ENCODE measurements around the gene UBE2F. TPM values are rescaled to one million over a fixed set of nuclear protein-coding genes. Genes with fewer than 3 reads are reported as not detected.

Gene UBE2F
- total and polyA plus RNA-seq, 9 of the 15 experiments (the other 6 are each of a cell fraction or from before 2014, with no cell fraction given), result 18.1 to 88.1 (median 53.0) TPM

DNA sequence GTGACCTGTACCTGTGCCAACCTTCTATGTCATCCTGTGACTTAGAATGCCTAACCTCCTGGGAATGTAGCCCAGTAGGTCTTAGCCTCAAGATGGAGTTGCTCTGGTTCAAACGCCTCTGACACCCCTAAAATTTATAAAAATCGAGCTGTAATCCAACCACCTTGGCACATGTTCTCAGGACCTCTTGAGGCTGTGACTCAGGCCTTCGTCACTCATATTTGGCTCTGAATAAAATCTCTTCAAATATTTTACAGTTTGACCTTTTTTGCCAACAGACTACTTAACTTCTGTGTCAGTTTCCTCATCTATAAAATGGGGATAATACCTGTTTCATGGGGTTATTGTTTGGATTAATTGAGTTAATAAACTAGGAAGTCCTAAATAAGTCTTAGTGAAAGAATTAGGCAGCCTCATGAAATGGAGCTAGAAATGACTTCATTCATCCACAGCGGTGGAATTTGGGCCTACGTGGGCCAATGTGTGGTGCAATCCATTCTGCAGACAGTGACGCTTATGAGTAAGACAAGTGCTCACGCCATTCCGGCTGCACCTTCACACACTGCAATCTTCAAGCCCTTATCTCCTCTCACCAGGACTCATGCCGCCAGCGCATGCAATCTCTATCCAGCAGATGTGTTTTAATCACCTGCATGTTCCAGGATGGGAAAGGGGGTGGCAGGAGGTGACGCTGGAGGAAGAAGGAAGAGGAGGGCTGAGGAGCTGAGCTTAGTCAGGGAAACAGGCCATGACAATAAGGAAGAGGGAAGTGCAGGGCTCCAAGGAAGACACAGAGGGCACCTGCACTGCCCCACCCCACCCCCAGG lies 2.0 kb upstream of the UBE2F start (continued):
- TF ChIP-seq, protein P1, sequence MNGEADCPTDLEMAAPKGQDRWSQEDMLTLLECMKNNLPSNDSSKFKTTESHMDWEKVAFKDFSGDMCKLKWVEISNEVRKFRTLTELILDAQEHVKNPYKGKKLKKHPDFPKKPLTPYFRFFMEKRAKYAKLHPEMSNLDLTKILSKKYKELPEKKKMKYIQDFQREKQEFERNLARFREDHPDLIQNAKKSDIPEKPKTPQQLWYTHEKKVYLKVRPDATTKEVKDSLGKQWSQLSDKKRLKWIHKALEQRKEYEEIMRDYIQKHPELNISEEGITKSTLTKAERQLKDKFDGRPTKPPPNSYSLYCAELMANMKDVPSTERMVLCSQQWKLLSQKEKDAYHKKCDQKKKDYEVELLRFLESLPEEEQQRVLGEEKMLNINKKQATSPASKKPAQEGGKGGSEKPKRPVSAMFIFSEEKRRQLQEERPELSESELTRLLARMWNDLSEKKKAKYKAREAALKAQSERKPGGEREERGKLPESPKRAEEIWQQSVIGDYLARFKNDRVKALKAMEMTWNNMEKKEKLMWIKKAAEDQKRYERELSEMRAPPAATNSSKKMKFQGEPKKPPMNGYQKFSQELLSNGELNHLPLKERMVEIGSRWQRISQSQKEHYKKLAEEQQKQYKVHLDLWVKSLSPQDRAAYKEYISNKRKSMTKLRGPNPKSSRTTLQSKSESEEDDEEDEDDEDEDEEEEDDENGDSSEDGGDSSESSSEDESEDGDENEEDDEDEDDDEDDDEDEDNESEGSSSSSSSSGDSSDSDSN (IDR thresholded peaks at IDR 0.05; ENCODE audit: borderline replicate concordance in 1 of 2, low read depth in 2 of 2, low read length in 2 of 2), result no peak
- no peak for TF ChIP-seq NR2C2 (CRISPR knock-in tag; IDR thresholded peaks at IDR 0.05)
- peak; percentile 82 for TF ChIP-seq NR2C2 (tag; IDR thresholded peaks at IDR 0.05)
- TF ChIP-seq, protein P2, sequence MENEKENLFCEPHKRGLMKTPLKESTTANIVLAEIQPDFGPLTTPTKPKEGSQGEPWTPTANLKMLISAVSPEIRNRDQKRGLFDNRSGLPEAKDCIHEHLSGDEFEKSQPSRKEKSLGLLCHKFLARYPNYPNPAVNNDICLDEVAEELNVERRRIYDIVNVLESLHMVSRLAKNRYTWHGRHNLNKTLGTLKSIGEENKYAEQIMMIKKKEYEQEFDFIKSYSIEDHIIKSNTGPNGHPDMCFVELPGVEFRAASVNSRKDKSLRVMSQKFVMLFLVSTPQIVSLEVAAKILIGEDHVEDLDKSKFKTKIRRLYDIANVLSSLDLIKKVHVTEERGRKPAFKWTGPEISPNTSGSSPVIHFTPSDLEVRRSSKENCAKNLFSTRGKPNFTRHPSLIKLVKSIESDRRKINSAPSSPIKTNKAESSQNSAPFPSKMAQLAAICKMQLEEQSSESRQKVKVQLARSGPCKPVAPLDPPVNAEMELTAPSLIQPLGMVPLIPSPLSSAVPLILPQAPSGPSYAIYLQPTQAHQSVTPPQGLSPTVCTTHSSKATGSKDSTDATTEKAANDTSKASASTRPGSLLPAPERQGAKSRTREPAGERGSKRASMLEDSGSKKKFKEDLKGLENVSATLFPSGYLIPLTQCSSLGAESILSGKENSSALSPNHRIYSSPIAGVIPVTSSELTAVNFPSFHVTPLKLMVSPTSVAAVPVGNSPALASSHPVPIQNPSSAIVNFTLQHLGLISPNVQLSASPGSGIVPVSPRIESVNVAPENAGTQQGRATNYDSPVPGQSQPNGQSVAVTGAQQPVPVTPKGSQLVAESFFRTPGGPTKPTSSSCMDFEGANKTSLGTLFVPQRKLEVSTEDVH (IDR thresholded peaks at IDR 0.05; ENCODE audit: low read depth, partially characterized antibody), result no peak
- TF ChIP-seq EHMT2 (IDR thresholded peaks at IDR 0.05), result peak; percentile 69; the same call in 1 of the 2 replicates
- no peak for TF ChIP-seq ESRRB (CRISPR knock-in tag; IDR thresholded peaks at IDR 0.05; ENCODE audit: borderline replicate concordance)
- TF ChIP-seq, protein P3, sequence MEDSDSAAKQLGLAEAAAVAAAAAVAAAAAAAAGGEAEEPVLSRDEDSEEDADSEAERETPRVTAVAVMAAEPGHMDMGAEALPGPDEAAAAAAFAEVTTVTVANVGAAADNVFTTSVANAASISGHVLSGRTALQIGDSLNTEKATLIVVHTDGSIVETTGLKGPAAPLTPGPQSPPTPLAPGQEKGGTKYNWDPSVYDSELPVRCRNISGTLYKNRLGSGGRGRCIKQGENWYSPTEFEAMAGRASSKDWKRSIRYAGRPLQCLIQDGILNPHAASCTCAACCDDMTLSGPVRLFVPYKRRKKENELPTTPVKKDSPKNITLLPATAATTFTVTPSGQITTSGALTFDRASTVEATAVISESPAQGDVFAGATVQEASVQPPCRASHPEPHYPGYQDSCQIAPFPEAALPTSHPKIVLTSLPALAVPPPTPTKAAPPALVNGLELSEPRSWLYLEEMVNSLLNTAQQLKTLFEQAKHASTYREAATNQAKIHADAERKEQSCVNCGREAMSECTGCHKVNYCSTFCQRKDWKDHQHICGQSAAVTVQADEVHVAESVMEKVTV (CRISPR knock-in tag; IDR thresholded peaks at IDR 0.05), result no peak
- TF ChIP-seq ETV6 (IDR thresholded peaks at IDR 0.05; ENCODE audit: borderline replicate concordance in 1 of 2, low read depth in 2 of 2, low read length in 1 of 2), result peak; percentile 94 to 99
- TF ChIP-seq ETV6 (CRISPR knock-in tag; IDR thresholded peaks at IDR 0.05; ENCODE audit: borderline replicate concordance), result no peak
- peak; percentile 68; the same call in 1 of the 2 replicates for TF ChIP-seq ZNF586 (CRISPR knock-in tag; conservative IDR thresholded peaks at IDR 0.05)
- TF ChIP-seq, protein P4, sequence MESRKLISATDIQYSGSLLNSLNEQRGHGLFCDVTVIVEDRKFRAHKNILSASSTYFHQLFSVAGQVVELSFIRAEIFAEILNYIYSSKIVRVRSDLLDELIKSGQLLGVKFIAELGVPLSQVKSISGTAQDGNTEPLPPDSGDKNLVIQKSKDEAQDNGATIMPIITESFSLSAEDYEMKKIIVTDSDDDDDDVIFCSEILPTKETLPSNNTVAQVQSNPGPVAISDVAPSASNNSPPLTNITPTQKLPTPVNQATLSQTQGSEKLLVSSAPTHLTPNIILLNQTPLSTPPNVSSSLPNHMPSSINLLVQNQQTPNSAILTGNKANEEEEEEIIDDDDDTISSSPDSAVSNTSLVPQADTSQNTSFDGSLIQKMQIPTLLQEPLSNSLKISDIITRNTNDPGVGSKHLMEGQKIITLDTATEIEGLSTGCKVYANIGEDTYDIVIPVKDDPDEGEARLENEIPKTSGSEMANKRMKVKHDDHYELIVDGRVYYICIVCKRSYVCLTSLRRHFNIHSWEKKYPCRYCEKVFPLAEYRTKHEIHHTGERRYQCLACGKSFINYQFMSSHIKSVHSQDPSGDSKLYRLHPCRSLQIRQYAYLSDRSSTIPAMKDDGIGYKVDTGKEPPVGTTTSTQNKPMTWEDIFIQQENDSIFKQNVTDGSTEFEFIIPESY (CRISPR knock-in tag; IDR thresholded peaks at IDR 0.05), result peak; percentile 64
- no peak for TF ChIP-seq NR2C1 (IDR thresholded peaks at IDR 0.05)
- TF ChIP-seq NR2C1 (tag; IDR thresholded peaks at IDR 0.05), result peak; percentile 92
- TF ChIP-seq LEF1 (IDR thresholded peaks at IDR 0.05), result peak; percentile 97
- peak; percentile 99 for TF ChIP-seq MTA2 (IDR thresholded peaks at IDR 0.05; ENCODE audit: low read depth)
- no peak for TF ChIP-seq HNRNPLL (IDR thresholded peaks at IDR 0.05; ENCODE audit: low read depth, low read length, poor library complexity, severe bottlenecking)
- TF ChIP-seq, protein P5, sequence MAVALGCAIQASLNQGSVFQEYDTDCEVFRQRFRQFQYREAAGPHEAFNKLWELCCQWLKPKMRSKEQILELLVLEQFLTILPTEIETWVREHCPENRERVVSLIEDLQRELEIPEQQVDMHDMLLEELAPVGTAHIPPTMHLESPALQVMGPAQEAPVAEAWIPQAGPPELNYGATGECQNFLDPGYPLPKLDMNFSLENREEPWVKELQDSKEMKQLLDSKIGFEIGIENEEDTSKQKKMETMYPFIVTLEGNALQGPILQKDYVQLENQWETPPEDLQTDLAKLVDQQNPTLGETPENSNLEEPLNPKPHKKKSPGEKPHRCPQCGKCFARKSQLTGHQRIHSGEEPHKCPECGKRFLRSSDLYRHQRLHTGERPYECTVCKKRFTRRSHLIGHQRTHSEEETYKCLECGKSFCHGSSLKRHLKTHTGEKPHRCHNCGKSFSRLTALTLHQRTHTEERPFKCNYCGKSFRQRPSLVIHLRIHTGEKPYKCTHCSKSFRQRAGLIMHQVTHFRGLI (CRISPR knock-in tag; IDR thresholded peaks at IDR 0.05), result peak; percentile 91

All from K562 (cell line).